Endodermal cell (in vitro differentiated cells): Measurements from ENCODE around the gene RIMKLB. TPM values are rescaled to one million over a fixed set of nuclear protein-coding genes. Genes with fewer than 3 reads are reported as not detected.

Experiments used
- DNase-seq: peaks from one replicate; pipeline ENCODE4 v3.0.0-alpha.2; 2017
- H3K27ac ChIP-seq: 2 replicates; pipeline ENCODE4 v1.5.1; 2013; ENCODE audit warnings: mild to moderate bottlenecking, low read depth, low read length, moderate library complexity
- H3K27me3 ChIP-seq: 2 replicates; pipeline ENCODE4 v1.6.1; 2013; ENCODE audit warnings: mild to moderate bottlenecking, low read length, moderate library complexity; ENCODE audit not compliant: insufficient read depth, control insufficient read depth, poor library complexity, severe bottlenecking
- H3K36me3 ChIP-seq: 2 replicates; pipeline ENCODE4 v1.7.0; 2013; ENCODE audit warnings: mild to moderate bottlenecking, low read length, moderate library complexity; ENCODE audit not compliant: control insufficient read depth, insufficient read depth
- H3K4me1 ChIP-seq: one replicate; pipeline ENCODE4 v1.7.0; 2013; ENCODE audit warnings: low read length; ENCODE audit not compliant: control insufficient read depth, insufficient read depth
- H3K4me3 ChIP-seq: 2 replicates; pipeline ENCODE4 v1.5.1; 2013; ENCODE audit warnings: mild to moderate bottlenecking, low read length, moderate library complexity
- H3K9ac ChIP-seq: 2 replicates; pipeline ENCODE4 v1.6.1; 2013; ENCODE audit warnings: mild to moderate bottlenecking, low read length, moderate library complexity; ENCODE audit not compliant: poor library complexity, severe bottlenecking; ENCODE audit errors: extremely low read depth
- H3K9me3 ChIP-seq: 2 replicates; pipeline ENCODE4 v1.6.1; 2013; ENCODE audit warnings: mild to moderate bottlenecking, low read length, moderate library complexity; ENCODE audit not compliant: control insufficient read depth
- H3K27ac Mint-ChIP-seq: 2 replicates; pipeline ENCODE4 v1.8.0; 2020; ENCODE audit warnings: mixed read lengths
- H3K27me3 Mint-ChIP-seq: 2 replicates; pipeline ENCODE4 v1.8.0; 2021; ENCODE audit warnings: mild to moderate bottlenecking, mixed read lengths; ENCODE audit not compliant: insufficient read depth
- H3K36me3 Mint-ChIP-seq: 2 replicates; pipeline ENCODE4 v1.8.0; 2020; ENCODE audit warnings: low read depth, mixed read lengths
- H3K4me1 Mint-ChIP-seq: 2 replicates; pipeline ENCODE4 v1.8.0; 2020; ENCODE audit warnings: mixed read lengths
- H3K4me3 Mint-ChIP-seq: 2 replicates; pipeline ENCODE4 v1.8.0; 2020; ENCODE audit warnings: mild to moderate bottlenecking, moderate library complexity, mixed read lengths
- H3K9me3 Mint-ChIP-seq: 2 replicates; pipeline ENCODE4 v1.8.0; 2020; ENCODE audit warnings: mild to moderate bottlenecking, mixed read lengths
- CTCF ChIP-seq: fragments of 200-600 bp; sonication (generic); conservative IDR thresholded peaks from 2 replicates; pipeline ENCODE4 v1.5.0; 2021; ENCODE audit warnings: antibody characterized with exemption, mild to moderate bottlenecking
- WGBS, 2 experiments: methylation state at CpG; one replicate each; pipeline versions ENCODE4 v1.1.5 to v1.1.7; 2013; ENCODE audit warnings: missing lambda C conversion rate in 2 of 2, mixed read lengths in 1 of 2; ENCODE audit not compliant: insufficient coverage in 1 of 2, insufficient read length in 1 of 2; 5-methylcytosine and 5-hydroxymethylcytosine counted together
- total RNA-seq, 2 donors: library from RNA; stranded (reverse); fragmentation: NEBNext Ultra II Directional in 1 of 2; extraction: Animal tissue kit (Norgen Biotek cat#: 25700) in 1 of 2; gene quantifications; 2 replicates in 1 of 2; 3 replicates in 1 of 2; pipeline ENCODE4 v1.2.1, GENCODE V29; 2021

RIMKLB gene
- total RNA-seq, 2 donors from 2014 or later, result 85.3 to 180 TPM

- Histone ChIP-seq H3K9ac (no peak overlapping the region), H3K4me3 (no peak overlapping the region), H3K4me1 (peaks cover 4% of the 10 kb centered on the region), H3K9me3 (no peaks in the 10 kb centered on the region), H3K36me3 (peaks cover 48% of the 10 kb centered on the region), H3K27ac (no peak overlapping the region), H3K27me3 (no peaks in the 10 kb centered on the region)
- Mint-ChIP-seq H3K36me3 (peaks cover 58% of the 10 kb centered on the region), H3K27me3 (no peaks in the 10 kb centered on the region), H3K9me3 (no peaks in the 10 kb centered on the region), H3K27ac (no peak overlapping the region), H3K4me3 (no peak overlapping the region), H3K4me1 (peaks cover 48% of the 10 kb centered on the region)
- TF ChIP-seq CTCF, result no peak
- WGBS, 2 experiments, result 95% methylated on average over 2 of the region's 2 CpGs; no CpG with 5 or more reads in 1 of the 2 experiments
- DNase-seq, result no peak
Measured at GRCh38 chr12:8770499-8770898, 72.7 kb downstream of the RIMKLB start.

GRCh38 chr12:8771072-8771471 lies 73.3 kb downstream of the RIMKLB start:
- peaks cover 4% of the 10 kb centered on the region for H3K4me1 ChIP-seq
- Mint-ChIP-seq H3K4me1 (peaks cover 42% of the 10 kb centered on the region), H3K27ac (peak overlapping the region; percentile 69), H3K4me3 (no peak overlapping the region), H3K36me3 (peaks cover 58% of the 10 kb centered on the region), H3K9me3 (no peaks in the 10 kb centered on the region), H3K27me3 (no peaks in the 10 kb centered on the region)
- TF ChIP-seq CTCF, result peak; percentile 89
- 100% methylated on average over 1 of the region's 1 CpG; no CpG with 5 or more reads in 1 of the 2 experiments for WGBS, 2 experiments
- H3K9me3 ChIP-seq, result no peaks in the 10 kb centered on the region
- H3K4me3 ChIP-seq, result no peak overlapping the region
- no peaks in the 10 kb centered on the region for H3K27me3 ChIP-seq
- H3K36me3 ChIP-seq, result peaks cover 54% of the 10 kb centered on the region
- DNase-seq, result no peak
- no peak overlapping the region for H3K27ac ChIP-seq
- no peak overlapping the region for H3K9ac ChIP-seq

- Mint-ChIP-seq H3K4me3 (no peak overlapping the region), H3K27me3 (no peaks in the 10 kb centered on the region), H3K9me3 (no peaks in the 10 kb centered on the region), H3K36me3 (peaks cover 55% of the 10 kb centered on the region), H3K4me1 (peaks cover 38% of the 10 kb centered on the region), H3K27ac (no peak overlapping the region)
- 93 to 97% methylated on average over 8 to 10 of the region's 10 CpGs for WGBS, 2 experiments
- TF ChIP-seq CTCF, result no peak
- no peak overlapping the region for H3K27ac ChIP-seq
- H3K9ac ChIP-seq, result no peak overlapping the region
- H3K9me3 ChIP-seq, result no peaks in the 10 kb centered on the region
- H3K4me1 ChIP-seq, result peaks cover 4% of the 10 kb centered on the region
- no peaks in the 10 kb centered on the region for H3K27me3 ChIP-seq
- no peak for DNase-seq
- peaks cover 61% of the 10 kb centered on the region for H3K36me3 ChIP-seq
- no peak overlapping the region for H3K4me3 ChIP-seq
Measured at GRCh38 chr12:8773461-8773860, 75.7 kb downstream of the RIMKLB start.
